Medulla oblongata (tissue), 1 donor: ENCODE results near the gene GLI1.

Source experiments
- DNase-seq: peaks from one replicate; pipeline ENCODE4 v3.0.0-alpha.2; 2015; ENCODE audit errors: extremely low spot score

Gene GLI1

DNA sequence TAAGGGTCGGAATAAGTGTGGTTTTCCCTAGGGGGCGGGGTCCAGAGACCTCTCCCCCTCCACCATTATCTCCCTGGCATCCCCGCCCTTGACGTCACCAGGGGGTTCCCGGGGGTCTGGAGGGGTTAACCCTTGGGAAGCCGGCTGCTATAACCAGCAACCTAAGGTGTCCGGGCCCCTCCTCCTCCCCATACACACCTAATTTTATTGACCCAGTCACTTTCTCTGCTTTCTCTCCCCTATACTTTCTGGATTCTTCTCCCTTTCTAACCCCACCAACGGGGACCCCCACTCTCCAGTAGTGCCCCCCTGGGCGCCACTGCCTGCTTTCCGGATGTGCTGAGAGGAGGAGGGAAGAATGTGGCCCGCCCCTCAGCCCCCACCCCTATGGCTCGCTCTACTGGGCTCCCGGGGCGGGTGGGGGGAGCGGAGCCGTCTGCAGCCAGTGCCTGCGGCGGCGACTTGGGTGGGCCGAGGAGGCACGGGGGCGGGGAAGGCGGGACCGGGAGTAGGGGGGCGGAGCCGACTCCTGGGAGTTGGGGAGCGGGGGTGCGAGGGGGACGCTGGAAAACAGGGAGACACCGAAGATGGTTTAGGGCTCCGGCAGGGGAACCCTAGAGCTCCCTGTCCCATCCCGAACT lies 1.8 kb downstream of the GLI1 start:
- DNase-seq = peak; percentile 41

DNA sequence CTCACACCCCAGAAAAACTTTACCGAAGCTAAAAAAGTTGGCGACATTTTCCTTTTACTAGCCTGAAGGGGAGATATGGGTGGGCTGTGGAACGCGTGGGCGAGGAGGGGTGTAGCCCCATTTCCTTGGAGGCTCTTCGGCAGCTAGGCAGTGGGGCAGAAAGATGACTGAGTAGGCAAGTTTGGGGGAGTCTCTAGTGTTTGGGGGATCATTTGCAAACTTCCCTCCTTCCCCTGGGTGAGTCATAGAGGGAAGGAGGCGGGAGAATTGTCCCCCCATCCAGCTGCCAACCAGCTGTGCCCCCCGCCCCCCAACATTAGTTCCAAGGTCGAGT lies 2.3 kb downstream of the GLI1 start:
- DNase-seq = no peak

DNA sequence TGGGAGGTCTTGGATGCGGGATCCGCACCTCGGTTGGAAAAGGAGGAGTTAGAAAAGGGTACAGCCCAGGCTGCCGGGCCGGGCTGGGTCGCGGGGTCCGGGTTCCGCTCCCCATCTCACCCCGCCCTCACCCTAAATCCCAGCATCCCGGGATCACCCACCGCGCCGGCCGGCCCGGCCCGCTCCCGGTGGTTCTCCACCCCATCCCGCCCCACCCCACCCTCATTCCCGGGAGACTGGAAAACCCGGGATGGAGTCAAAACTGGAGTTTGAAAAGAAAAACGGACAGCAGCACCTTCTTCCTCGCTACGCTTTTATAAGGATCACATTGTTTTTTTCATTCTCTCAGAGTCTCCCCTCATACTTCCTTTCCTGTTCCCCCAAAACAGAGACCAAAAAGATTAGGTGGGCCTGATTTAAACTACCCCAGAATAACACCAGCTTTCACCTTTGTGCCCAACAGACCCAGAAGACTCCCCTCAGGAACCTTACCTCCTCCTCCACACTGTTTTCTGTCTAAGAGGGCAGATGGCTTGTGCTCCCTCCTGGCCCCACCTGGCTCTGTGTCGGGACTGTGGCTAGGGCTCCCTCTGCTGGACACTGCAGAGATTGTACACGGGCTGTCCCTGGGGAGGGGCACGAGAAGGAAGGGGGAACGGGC lies 2.8 kb downstream of the GLI1 start:
- DNase-seq = peak; percentile 88

DNA sequence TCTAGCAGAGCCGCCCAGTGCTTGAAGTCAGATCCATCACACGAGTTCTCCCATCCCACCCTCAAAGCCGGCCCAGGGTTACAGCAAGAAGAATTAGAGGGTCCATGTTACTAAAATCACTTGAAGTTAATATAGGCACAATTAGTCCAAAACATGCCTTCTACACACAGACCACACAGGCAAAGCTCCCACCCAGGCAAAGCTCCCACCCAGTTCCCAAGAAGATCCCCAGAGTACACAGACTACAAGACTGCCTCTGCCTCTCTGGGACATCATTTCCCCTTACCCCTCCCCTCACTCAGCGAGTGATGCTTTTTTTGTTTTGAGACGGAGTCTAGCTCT lies 3.3 kb downstream of the GLI1 start:
- no peak for DNase-seq

DNA sequence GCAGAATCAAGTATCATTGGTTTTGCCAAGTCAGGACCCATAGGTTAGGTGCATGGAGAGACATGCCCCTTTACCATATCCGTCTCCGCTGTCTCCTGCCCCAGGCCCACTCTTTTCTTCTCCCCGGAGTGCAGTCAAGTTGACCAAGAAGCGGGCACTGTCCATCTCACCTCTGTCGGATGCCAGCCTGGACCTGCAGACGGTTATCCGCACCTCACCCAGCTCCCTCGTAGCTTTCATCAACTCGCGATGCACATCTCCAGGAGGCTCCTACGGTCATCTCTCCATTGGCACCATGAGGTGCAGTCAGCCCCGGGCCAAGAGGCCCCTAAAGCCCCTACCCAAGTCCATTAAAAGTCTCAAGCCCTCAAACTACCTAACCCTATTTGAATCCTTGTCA lies 5.0 kb downstream of the GLI1 start:
- no peak for DNase-seq

DNA sequence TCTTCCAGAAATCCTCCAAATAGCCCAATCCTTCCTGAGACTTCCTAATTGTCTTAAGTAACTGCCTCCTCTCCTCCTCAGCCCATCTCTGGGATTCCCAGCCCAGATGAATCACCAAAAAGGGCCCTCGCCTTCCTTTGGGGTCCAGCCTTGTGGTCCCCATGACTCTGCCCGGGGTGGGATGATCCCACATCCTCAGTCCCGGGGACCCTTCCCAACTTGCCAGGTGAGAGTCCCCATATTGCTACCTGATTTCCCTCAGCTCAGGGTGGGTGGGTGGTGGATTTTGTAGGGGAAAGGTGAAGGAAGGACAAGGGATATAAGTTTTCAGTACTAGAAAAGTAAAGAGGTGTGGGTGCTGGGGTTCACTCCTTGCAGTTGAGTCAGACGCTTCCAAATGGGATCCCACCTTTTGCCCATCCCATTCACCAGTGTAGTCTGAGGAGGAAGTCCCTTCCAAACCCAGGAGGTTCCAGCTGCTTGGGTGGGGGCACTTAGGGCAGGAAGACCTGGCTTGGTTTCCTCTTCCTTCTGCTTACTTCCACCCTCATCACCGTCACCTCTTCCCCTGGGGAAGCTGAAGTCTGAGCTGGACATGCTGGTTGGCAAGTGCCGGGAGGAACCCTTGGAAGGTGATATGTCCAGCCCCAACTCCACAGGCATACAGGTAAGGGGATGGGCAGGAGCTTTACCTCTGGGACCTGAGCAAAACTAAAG lies 5.6 kb downstream of the GLI1 start:
- DNase-seq = no peak

DNA sequence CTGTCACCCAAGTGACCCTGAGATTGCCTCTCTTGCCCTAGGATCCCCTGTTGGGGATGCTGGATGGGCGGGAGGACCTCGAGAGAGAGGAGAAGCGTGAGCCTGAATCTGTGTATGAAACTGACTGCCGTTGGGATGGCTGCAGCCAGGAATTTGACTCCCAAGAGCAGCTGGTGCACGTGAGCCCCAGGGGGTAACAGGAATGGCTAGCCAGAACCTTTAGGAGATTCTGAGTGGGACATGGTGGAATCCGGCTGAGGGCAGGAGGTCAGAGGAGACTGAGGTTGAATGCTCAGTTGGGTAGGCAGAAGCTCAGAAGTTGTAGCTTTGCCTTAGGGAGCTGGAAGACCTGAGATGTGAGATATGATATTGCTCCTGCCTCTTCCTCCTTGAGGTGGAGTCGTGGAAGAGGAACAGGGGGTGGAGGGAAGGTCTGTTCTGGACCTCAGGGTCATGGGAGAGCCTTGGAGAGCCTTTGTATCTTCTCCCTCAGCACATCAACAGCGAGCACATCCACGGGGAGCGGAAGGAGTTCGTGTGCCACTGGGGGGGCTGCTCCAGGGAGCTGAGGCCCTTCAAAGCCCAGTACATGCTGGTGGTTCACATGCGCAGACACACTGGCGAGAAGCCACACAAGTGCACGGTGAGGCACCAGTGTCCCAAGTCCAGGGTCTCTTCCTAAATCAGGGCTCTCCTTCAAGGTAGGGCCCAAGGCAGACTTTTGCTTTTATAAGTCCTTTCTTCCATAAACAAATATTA lies 6.3 kb downstream of the GLI1 start:
- DNase-seq = no peak

DNA sequence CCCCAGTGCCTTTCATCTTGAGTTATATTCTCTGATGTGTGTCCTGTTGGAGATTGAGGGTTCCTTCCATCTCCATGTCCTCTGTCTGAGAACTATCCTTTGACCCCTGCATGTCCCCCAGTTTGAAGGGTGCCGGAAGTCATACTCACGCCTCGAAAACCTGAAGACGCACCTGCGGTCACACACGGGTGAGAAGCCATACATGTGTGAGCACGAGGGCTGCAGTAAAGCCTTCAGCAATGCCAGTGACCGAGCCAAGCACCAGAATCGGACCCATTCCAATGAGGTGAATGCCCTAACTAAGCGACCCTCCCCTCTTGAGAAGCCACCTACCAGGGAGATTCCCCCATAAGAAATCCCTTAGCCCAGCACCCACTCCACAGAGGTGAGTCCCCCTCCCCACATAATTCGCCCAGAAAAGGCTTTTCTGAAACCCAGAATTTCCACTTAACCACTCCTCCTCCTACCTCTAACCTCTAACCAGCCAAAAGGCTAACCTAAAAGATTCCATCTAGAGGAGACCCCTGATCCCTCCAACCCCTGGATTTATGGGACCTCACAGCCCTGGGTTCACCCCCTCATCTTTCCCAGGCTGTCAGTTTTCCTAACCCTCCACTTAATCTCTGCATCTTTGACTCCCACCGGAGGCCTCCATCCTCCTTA lies 7.8 kb downstream of the GLI1 start:
- DNase-seq = no peak

DNA sequence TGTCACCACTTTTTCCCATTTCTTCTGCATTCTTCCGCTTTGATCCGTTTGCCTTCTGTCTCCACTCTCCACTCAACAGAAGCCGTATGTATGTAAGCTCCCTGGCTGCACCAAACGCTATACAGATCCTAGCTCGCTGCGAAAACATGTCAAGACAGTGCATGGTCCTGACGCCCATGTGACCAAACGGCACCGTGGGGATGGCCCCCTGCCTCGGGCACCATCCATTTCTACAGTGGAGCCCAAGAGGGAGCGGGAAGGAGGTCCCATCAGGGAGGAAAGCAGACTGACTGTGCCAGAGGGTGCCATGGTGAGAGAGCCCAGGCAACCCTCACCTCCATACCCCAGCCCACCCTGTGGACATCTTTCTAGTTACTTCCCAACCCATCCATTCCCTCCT lies 8.3 kb downstream of the GLI1 start:
- no peak for DNase-seq

DNA sequence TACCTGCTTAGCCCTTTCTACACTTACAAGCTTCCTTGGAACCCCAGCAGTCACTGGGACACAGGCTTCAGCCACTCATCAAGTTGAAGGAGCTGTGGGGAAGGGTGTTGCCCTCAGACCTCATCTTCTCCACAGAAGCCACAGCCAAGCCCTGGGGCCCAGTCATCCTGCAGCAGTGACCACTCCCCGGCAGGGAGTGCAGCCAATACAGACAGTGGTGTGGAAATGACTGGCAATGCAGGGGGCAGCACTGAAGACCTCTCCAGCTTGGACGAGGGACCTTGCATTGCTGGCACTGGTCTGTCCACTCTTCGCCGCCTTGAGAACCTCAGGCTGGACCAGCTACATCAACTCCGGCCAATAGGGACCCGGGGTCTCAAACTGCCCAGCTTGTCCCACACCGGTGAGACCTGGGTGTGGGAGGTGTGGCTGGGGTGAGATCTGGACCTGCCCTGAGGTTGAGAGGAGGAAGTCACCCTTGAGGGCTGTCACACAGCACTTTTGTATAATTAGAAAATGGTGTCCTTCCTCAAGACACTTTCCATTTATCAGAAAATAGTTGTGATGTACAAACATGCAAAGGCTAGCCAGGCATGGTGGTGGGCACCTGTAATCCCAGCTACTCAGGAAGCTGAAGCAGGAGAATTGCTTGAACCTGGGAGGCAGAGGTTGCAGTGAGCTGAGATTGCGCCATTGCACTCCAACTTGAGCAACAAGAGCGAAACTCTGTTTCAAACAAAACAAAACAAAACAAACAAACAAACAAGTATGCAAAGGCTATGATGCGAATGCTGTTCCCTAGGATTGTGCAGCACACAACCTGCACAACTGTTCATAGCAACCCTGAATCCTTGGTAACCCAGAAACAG lies 9.9 kb downstream of the GLI1 start:
- DNase-seq = no peak

DNA sequence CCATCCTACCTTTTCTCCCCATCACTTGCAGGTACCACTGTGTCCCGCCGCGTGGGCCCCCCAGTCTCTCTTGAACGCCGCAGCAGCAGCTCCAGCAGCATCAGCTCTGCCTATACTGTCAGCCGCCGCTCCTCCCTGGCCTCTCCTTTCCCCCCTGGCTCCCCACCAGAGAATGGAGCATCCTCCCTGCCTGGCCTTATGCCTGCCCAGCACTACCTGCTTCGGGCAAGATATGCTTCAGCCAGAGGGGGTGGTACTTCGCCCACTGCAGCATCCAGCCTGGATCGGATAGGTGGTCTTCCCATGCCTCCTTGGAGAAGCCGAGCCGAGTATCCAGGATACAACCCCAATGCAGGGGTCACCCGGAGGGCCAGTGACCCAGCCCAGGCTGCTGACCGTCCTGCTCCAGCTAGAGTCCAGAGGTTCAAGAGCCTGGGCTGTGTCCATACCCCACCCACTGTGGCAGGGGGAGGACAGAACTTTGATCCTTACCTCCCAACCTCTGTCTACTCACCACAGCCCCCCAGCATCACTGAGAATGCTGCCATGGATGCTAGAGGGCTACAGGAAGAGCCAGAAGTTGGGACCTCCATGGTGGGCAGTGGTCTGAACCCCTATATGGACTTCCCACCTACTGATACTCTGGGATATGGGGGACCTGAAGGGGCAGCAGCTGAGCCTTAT lies 10.8 kb downstream of the GLI1 start:
- no peak for DNase-seq

DNA sequence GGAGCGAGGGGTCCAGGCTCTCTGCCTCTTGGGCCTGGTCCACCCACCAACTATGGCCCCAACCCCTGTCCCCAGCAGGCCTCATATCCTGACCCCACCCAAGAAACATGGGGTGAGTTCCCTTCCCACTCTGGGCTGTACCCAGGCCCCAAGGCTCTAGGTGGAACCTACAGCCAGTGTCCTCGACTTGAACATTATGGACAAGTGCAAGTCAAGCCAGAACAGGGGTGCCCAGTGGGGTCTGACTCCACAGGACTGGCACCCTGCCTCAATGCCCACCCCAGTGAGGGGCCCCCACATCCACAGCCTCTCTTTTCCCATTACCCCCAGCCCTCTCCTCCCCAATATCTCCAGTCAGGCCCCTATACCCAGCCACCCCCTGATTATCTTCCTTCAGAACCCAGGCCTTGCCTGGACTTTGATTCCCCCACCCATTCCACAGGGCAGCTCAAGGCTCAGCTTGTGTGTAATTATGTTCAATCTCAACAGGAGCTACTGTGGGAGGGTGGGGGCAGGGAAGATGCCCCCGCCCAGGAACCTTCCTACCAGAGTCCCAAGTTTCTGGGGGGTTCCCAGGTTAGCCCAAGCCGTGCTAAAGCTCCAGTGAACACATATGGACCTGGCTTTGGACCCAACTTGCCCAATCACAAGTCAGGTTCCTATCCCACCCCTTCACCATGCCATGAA lies 11.5 kb downstream of the GLI1 start:
- no peak for DNase-seq

DNA sequence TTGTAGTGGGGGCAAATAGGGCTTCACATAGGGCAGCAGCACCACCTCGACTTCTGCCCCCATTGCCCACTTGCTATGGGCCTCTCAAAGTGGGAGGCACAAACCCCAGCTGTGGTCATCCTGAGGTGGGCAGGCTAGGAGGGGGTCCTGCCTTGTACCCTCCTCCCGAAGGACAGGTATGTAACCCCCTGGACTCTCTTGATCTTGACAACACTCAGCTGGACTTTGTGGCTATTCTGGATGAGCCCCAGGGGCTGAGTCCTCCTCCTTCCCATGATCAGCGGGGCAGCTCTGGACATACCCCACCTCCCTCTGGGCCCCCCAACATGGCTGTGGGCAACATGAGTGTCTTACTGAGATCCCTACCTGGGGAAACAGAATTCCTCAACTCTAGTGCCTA lies 12.1 kb downstream of the GLI1 start:
- no peak for DNase-seq

DNA sequence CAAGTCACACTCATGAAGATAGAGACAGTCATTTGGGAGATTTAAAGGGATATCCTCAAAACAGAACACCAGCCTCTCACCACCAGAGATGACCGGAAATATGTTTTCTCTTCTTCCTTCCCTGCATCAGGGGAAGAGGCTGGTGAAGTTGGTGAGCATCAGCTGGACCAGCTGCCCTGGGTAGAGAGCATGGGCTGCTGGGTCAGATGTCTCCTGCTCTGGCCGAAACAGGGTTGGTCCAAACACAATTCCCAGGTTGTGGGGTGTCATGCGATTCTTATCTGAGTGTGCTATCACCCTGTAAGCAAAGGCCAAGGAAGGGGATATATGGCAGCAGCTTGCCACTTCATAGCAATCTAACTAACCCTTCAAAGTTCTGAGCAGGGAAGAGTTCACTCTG lies 12.8 kb downstream of the GLI1 start:
- DNase-seq = no peak

DNA sequence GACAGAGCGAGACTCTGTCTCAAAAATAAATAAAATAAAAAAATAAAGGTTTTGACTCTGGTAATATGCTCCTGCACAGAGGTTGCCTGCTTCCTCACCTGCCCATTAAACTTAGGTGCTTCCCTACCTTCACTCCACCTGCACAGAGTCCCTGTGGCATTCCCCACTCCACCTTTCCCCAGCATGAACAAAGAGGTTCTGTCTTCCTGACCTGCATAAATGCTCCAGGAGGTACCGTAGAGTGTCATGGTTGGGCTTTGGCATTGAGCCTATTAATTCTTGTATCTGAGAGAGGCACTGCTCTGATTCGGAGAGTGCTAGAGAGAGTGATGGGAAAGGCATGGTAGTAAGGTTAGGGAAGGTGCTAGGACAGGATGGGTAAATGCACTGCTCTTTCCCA lies 13.8 kb downstream of the GLI1 start:
- DNase-seq = no peak

DNA sequence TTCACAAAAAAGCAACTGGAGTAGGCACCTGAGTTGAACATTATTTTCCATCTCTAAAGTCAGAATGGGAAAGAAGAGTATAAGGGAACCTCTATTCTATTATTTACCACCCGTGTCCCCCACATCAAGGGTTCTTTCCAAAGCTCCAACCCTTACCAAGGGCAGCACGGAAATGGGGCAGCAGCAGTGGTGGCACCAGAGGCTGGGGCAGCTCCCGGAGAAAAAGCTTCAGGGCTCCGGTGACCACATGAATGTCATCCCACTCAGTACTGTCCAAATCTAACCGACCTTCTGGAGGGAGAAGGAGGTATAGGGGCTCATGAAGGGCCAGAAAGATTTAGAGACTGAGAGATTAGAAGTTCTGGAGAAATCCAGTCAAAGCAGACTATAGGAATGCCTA lies 14.3 kb downstream of the GLI1 start:
- DNase-seq = no peak

DNA sequence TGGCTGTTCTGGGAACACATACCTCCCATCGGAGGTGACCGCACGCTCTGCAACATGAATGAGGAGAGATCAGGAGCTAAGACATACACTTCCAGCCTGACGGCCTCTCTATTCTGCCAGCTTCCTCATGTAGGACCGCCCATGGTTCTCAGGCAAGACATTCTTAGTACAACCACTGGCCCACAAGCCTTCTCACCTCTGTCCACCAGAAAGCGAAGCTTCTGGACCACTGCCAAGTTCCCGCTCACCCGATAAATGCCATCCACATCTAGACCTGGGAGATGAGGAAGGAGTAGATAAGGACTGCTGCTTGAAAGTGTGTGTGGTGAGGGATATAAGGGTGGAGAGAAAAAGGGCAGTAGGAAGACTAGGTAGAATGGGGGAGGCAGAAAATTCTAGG lies 14.8 kb downstream of the GLI1 start:
- no peak for DNase-seq

DNA sequence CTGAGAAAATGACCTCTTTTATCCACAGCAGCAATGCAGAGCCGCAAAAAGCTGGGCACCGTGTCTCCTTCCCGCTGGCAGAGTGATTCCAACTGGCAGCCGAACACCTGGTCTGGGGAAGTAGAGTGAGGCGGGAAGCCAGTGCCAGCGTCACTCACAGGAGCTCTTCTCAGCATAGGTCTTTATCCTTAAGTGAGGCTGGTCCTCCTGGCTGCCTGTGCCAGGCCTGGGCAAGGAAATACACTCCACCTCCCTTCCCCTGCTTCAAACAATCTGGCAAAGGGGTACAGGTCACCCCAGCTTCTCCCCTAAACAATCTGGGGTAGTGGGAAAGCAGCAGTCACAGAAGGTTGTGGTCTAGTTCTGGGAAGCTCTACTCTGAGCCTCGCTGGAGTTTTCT lies 15.3 kb downstream of the GLI1 start:
- DNase-seq = no peak

DNA sequence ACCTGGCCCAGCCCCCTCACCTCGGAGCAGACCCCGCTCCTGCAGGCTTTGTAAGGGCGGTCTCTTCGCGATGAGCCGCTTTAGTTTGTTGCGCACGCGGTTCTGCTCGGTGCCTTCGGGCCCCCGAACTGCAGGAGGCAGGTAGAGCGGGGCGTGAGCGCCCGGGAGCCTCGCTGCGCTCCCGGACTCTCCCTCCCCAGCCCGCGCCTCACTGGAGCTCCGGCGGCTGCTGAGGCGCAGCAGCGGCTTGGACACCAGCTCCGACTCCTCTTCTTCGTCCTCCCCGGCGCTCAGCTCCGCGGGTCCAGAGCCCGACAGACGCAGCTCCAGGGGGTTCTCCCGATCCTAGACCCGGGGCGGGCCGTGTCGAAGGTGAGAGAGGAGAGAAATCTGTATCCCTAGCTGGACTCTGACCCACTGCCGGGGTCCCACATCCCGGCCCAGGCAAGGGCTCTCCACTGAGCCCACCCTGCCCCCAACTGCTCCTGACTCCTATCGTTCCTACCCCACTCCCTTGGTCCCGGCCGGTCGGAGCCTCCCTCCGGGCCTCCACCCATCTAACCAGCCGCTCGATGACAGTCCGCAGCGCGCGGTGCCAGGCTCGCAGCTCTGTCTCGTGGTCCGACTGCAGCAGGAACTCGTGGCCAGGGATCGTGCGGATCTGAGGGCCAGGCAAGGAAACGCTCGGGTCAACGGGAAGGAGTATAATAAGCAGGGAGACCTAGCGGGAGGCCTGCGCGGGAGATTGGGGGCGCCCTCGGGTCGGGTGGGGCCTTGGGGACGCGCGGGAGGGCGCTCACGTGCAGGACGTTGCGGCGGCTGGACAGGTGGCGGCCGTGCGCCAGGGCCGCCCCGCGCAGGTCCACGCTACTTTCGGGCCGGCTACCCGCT lies 15.9 kb downstream of the GLI1 start:
- no peak for DNase-seq
